GM13977 (cell line): Measurements from ENCODE around the gene COMMD1.

Experiments
- DNase-seq: peaks from one replicate; pipeline ENCODE4 v3.0.0; 2012; ENCODE audit warnings: low spot score
- in situ Hi-C: fragments of 300-500 bp; cut with MboI; formaldehyde crosslinking; loops from one replicate; pipeline ENCODE4 v1.12.0; 2022; ENCODE audit warnings: low sequenced_read_pairs, low pct_unique_long_range_greater_than_20kb, mixed read lengths, inconsistent platforms; ENCODE audit not compliant: unreplicated experiment
- TF ChIP-seq, protein P1 (sequence below): IDR thresholded peaks from 2 replicates; pipeline ENCODE4 v1.5.1; 2012; ENCODE audit warnings: mild to moderate bottlenecking, control low read depth; ENCODE audit not compliant: insufficient read depth; ENCODE audit errors: extremely low read depth, missing control alignments

Gene COMMD1

DNA sequence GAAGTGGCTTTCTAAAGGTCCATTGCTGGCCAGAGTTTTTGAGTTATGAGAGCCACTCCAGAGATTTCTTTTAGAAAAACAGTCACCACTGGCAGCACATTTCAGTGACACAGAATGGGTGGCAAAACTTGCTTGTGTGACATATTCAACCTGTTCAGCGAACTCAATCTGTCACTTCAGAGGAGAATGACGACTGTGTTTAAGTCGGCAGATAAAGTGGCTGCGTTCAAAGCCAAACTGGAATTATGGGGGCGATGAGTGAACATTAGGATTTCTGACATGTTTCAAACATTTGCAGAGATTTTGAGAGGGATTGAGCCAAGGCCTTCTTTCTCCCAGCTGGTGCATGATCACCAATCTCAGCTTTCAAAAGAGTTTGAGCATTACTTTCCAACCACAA is 150.9 kb downstream of the COMMD1 start:
- DNase-seq = no peak
- TF ChIP-seq, protein P1, sequence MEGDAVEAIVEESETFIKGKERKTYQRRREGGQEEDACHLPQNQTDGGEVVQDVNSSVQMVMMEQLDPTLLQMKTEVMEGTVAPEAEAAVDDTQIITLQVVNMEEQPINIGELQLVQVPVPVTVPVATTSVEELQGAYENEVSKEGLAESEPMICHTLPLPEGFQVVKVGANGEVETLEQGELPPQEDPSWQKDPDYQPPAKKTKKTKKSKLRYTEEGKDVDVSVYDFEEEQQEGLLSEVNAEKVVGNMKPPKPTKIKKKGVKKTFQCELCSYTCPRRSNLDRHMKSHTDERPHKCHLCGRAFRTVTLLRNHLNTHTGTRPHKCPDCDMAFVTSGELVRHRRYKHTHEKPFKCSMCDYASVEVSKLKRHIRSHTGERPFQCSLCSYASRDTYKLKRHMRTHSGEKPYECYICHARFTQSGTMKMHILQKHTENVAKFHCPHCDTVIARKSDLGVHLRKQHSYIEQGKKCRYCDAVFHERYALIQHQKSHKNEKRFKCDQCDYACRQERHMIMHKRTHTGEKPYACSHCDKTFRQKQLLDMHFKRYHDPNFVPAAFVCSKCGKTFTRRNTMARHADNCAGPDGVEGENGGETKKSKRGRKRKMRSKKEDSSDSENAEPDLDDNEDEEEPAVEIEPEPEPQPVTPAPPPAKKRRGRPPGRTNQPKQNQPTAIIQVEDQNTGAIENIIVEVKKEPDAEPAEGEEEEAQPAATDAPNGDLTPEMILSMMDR = no peak
- in situ Hi-C loops = no loop called here

DNA sequence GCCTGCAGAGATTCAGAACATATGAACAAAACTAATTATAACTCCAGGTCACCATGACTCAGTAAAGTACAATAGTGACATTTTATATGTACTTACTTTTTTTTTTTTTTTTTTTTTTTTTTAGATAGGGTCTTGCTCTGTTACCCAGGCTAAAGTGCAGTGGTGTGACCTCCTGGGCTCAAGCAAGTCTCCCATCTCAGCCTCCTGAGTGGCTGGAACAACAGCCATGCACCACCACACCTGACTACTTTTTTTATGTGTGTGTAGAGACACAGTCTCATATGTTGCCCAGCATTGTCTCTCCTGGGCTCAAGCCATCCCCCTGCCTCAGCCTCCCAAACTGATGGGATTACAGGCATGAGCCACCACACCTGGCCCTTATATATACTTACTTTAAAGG is 159.8 kb downstream of the COMMD1 start:
- TF ChIP-seq, protein P1 = no peak
- in situ Hi-C loops = no loop called here
- DNase-seq = no peak

DNA sequence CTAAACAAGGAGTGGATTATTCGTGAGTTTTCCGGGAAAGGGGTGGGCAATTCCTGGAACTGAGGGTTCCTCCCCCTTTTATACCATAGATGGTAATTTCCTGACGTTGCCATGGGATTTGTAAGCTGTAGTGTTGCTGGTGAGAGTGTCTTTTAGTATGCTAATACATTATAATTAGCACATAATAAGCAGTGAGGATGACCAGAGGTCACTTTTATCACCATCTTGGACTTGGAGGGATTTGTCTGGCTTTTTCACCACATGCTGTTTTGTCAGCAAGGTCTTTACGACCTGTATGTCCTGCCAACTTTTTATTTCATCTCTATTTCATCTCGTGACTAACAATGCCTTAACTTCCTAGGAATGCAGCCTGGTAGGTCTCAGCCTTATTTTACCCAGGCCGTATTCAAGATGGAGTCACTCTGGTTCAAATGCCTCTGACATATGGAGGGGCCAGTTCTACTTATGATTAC is 165.7 kb downstream of the COMMD1 start:
- DNase-seq = no peak
- TF ChIP-seq, protein P1 = no peak
- in situ Hi-C loops = no loop called here

DNA sequence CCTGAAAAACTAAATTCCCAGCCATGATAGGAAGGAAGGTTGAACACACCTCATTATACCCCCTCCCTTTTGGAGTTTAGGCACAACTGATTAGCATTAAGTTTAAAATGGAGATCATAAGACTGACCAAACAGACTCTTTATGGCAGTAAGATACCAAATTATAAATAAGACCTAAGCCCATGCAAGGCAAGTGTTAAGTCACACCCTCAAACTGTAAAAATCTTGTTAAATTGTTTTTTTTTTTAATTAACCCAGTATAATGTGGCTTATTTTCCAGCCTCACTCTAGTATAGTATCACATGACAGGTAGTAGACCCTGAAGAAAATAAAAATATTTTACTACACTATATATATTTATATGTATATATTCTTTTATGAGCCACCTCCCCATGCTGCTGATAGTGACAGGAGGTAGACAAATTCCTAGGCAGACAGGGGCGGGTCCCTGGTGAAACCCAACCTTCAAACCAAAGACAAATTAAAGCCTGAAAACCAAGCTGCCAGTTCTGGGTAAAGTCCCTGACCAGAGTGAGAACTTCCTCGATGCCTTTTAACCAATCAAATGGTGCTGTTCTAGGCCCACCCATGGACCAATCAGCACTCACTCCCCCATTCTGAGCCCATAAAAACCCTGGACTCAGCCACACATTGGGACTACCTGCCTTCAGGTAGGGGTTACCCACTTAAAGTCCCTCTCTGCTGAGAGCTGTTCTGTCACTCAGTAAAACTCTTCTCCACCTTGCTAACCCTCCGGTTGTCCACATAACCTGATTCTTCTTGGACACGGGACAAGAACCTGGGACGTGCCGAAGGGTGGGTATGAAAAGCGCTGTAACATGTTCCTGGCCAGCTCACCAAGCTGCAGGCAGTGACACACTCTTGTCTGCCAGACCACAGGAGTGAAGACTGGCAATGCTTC is 166.5 kb downstream of the COMMD1 start:
- in situ Hi-C loops = no loop called here
- TF ChIP-seq, protein P1 = no peak
- DNase-seq = no peak

DNA sequence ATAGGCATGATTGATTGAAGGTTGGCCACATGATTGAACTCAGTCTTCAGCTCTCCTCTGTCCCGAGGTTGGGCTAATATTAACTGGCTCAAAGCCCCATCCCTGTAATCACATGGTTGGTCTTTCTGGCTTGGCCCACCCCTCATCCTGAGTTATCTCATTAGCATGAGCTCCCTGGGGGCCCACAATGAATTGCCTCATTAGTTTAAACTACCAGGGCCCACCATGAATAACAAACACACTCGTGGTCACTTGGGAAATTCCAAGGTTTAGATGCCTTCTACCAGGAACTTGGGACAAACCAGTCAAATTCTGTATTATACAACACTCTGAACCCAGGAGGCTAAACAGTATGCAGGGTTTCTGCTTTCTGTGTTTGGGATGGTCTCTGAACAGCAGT is 168.8 kb downstream of the COMMD1 start:
- TF ChIP-seq, protein P1 = no peak
- in situ Hi-C loops = no loop called here
- no peak for DNase-seq

DNA sequence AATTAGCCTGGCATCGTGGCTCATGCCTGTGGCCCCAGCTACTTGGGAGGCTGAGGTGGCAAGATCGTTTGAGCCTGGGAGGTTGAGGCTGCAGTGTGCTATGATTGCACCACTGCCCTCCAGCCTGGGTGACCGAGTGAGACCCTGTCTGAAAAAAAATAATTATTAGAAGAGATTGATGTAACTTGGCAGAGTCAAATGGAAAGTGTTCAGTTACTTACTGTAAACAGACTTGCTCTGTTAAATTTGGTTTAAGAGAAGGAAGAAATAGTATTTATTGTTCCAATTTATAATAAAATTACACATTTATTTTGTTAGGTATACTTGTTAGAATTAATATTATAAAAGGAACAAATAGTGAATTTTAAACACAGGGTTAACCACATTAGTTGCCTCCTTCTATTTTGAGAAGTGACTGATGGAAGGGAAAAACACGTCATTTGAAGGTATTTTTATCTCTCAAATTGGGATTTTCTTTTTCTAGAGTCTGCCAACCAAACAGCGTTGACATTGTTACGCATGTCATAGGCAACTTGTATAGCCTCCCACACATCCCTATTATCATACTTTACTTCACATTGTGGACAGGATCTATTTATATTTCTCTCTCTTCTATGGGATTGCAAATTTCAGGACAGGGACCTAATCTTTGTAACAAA is 171.6 kb downstream of the COMMD1 start:
- TF ChIP-seq, protein P1 = no peak
- in situ Hi-C loops = no loop called here
- DNase-seq = peak; percentile 28
